ENCODE data around the gene PPFIBP1.
A peak's percentile ranks its signal among the peaks of the same experiment; 100 is the strongest.
"Not testable (repeated sequence)": the region's sequence is repeated elsewhere in the genome, so short reads cannot be mapped to it uniquely, and the experiment has no call there.

Gene PPFIBP1

DNA sequence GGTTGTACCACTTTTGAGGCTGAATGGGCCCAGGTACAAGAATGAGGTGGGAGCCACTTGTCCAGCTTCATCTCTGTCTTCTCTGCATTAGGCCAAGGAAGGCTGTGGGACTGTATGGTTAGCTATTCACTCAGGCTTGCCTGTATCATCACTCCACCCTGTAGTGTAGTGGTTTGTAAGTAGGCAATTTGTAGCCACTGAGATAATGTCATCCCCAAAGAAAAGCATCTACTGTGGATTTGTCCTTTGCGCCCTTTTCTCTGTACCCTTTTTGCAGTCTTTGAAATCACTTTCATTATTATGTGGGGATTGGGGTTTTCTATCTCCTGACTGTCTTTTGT, 57.3 kb downstream of the PPFIBP1 start:
- not testable (repeated sequence) for H3K14ac ChIP-seq (ENCODE audit: low read length in 2 of 2); H3K27me3 ChIP-seq (ENCODE audit: control insufficient read depth in 1 of 2, insufficient read depth in 1 of 2, low read length in 2 of 2); H3K9me3 ChIP-seq (ENCODE audit: control insufficient read depth, low read length); H3K4me2 ChIP-seq (ENCODE audit: low read length, poor library complexity, severe bottlenecking); DNase-seq; H2AFZ ChIP-seq (ENCODE audit: low read depth, low read length); H2BK15ac ChIP-seq (ENCODE audit: low read depth, poor library complexity, severe bottlenecking); H2AK5ac ChIP-seq (ENCODE audit: low read length, severe bottlenecking); H3K4ac ChIP-seq (ENCODE audit: low read depth in 1 of 2, low read length in 2 of 2); H3K4me1 ChIP-seq (ENCODE audit: control insufficient read depth, insufficient read depth, low read depth, low read length); H2BK120ac ChIP-seq (ENCODE audit: low read depth, low read length); H3K23ac ChIP-seq (ENCODE audit: low read length in 2 of 2); H3K4me3 ChIP-seq (ENCODE audit: insufficient read depth in 1 of 2, low read depth in 1 of 2, low read length in 2 of 2); H2BK5ac ChIP-seq (ENCODE audit: low read depth, low read length, poor library complexity, severe bottlenecking); H3K9ac ChIP-seq (ENCODE audit: low read length); H3K27ac ChIP-seq (ENCODE audit: low read length, poor library complexity, severe bottlenecking)
- H4K91ac ChIP-seq (ENCODE audit: low read length): peak overlapping the region; percentile 49
- peaks cover 8 to 69% of the 10 kb centered on the region in 2 experiments for H3K36me3 ChIP-seq (ENCODE audit: control insufficient read depth in 1 of 2, insufficient read depth in 2 of 2, low read depth in 1 of 2, low read length in 2 of 2)
- H3K79me1 ChIP-seq (replicated peaks; ENCODE audit: low read length, poor library complexity, severe bottlenecking): peaks cover 25% of the 10 kb centered on the region
- H4K8ac ChIP-seq (ENCODE audit: low read length): peak overlapping the region; percentile 56
- peak overlapping the region; percentile 18 to 41 for H3K18ac ChIP-seq (ENCODE audit: low read depth in 1 of 2, low read length in 2 of 2)
- no CpG with 5 or more reads among the region's 1 CpG for WGBS
- peak overlapping the region in 1 of 2 experiments; percentile 37 for H2BK12ac ChIP-seq (ENCODE audit: low read length in 2 of 2)

DNA sequence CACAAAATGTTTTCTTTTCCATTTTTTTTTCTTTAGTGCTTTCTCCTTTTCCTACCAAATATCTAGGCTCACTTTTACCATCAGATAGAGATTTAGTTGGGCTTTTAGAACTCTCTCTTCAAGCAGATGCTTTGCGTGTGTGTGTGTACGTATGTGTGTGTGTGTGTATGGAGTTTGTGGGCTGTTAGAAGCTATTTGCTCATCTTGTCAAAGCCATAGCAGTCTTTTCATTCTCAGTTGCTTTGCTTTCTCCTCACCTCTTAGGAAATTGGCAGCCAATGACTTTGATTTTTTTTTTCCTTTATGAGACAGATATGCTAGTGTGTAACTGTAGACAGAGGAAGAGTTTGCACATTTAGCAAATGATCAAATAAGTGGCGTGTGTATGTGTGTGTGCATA, 57.8 kb downstream of the PPFIBP1 start:
- not testable (repeated sequence) for H3K9me3 ChIP-seq (ENCODE audit: control insufficient read depth, low read length); H4K8ac ChIP-seq (ENCODE audit: low read length); H2BK12ac ChIP-seq (ENCODE audit: low read length in 2 of 2); H3K27me3 ChIP-seq (ENCODE audit: control insufficient read depth in 1 of 2, insufficient read depth in 1 of 2, low read length in 2 of 2); H2BK120ac ChIP-seq (ENCODE audit: low read depth, low read length); H2BK15ac ChIP-seq (ENCODE audit: low read depth, poor library complexity, severe bottlenecking); H4K91ac ChIP-seq (ENCODE audit: low read length); H3K18ac ChIP-seq (ENCODE audit: low read depth in 1 of 2, low read length in 2 of 2); H3K4me3 ChIP-seq (ENCODE audit: insufficient read depth in 1 of 2, low read depth in 1 of 2, low read length in 2 of 2); H3K4me2 ChIP-seq (ENCODE audit: low read length, poor library complexity, severe bottlenecking); H3K9ac ChIP-seq (ENCODE audit: low read length); H2AFZ ChIP-seq (ENCODE audit: low read depth, low read length); H2BK5ac ChIP-seq (ENCODE audit: low read depth, low read length, poor library complexity, severe bottlenecking); H3K27ac ChIP-seq (ENCODE audit: low read length, poor library complexity, severe bottlenecking); H3K4ac ChIP-seq (ENCODE audit: low read depth in 1 of 2, low read length in 2 of 2); H2AK5ac ChIP-seq (ENCODE audit: low read length, severe bottlenecking); H3K23ac ChIP-seq (ENCODE audit: low read length in 2 of 2); H3K14ac ChIP-seq (ENCODE audit: low read length in 2 of 2); H3K4me1 ChIP-seq (ENCODE audit: control insufficient read depth, insufficient read depth, low read depth, low read length)
- H3K79me1 ChIP-seq (replicated peaks; ENCODE audit: low read length, poor library complexity, severe bottlenecking): peaks cover 24% of the 10 kb centered on the region
- 100% methylated on average over 3 of the region's 3 CpGs for WGBS
- H3K36me3 ChIP-seq (ENCODE audit: control insufficient read depth in 1 of 2, insufficient read depth in 2 of 2, low read depth in 1 of 2, low read length in 2 of 2): peaks cover 8 to 64% of the 10 kb centered on the region in 2 experiments
- DNase-seq: peak; percentile 48

DNA sequence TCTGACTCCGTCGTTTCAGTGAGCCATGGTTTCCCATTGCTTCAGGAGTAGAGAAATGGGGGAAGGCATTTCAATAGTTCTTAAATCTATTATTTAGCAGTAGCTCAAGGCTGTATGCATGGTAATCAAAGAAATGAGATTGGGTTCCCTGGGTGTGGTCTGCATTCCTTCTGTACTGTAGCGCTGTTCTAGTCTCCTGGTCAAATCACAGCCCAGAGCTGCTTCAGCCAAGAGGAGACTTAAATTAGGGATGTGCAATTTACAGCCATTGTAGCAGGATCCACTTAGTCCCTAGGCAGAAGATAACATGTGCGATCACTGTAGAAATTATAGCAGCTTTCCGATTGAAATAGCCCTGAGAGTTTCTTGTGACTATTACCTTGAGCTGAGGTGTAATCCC, 58.4 kb downstream of the PPFIBP1 start:
- H3K27ac ChIP-seq (ENCODE audit: low read length, poor library complexity, severe bottlenecking); H3K18ac ChIP-seq (ENCODE audit: low read depth in 1 of 2, low read length in 2 of 2); H4K91ac ChIP-seq (ENCODE audit: low read length); DNase-seq; H3K4ac ChIP-seq (ENCODE audit: low read depth in 1 of 2, low read length in 2 of 2); H4K8ac ChIP-seq (ENCODE audit: low read length); H3K23ac ChIP-seq (ENCODE audit: low read length in 2 of 2); H3K14ac ChIP-seq (ENCODE audit: low read length in 2 of 2); H2BK5ac ChIP-seq (ENCODE audit: low read depth, low read length, poor library complexity, severe bottlenecking); H3K27me3 ChIP-seq (ENCODE audit: control insufficient read depth in 1 of 2, insufficient read depth in 1 of 2, low read length in 2 of 2); H3K9me3 ChIP-seq (ENCODE audit: control insufficient read depth, low read length); H3K4me2 ChIP-seq (ENCODE audit: low read length, poor library complexity, severe bottlenecking); H2AFZ ChIP-seq (ENCODE audit: low read depth, low read length); H2BK12ac ChIP-seq (ENCODE audit: low read length in 2 of 2); H2BK15ac ChIP-seq (ENCODE audit: low read depth, poor library complexity, severe bottlenecking); H2AK5ac ChIP-seq (ENCODE audit: low read length, severe bottlenecking); H2BK120ac ChIP-seq (ENCODE audit: low read depth, low read length); H3K4me1 ChIP-seq (ENCODE audit: control insufficient read depth, insufficient read depth, low read depth, low read length): not testable (repeated sequence)
- peak overlapping the region in 1 of 2 experiments; percentile 14 for H3K4me3 ChIP-seq (ENCODE audit: insufficient read depth in 1 of 2, low read depth in 1 of 2, low read length in 2 of 2)
- 97% methylated on average over 3 of the region's 5 CpGs for WGBS
- peaks cover 24% of the 10 kb centered on the region for H3K79me1 ChIP-seq (replicated peaks; ENCODE audit: low read length, poor library complexity, severe bottlenecking)
- peaks cover 8 to 62% of the 10 kb centered on the region in 2 experiments for H3K36me3 ChIP-seq (ENCODE audit: control insufficient read depth in 1 of 2, insufficient read depth in 2 of 2, low read depth in 1 of 2, low read length in 2 of 2)
- H3K9ac ChIP-seq (ENCODE audit: low read length): peak overlapping the region; percentile 63

DNA sequence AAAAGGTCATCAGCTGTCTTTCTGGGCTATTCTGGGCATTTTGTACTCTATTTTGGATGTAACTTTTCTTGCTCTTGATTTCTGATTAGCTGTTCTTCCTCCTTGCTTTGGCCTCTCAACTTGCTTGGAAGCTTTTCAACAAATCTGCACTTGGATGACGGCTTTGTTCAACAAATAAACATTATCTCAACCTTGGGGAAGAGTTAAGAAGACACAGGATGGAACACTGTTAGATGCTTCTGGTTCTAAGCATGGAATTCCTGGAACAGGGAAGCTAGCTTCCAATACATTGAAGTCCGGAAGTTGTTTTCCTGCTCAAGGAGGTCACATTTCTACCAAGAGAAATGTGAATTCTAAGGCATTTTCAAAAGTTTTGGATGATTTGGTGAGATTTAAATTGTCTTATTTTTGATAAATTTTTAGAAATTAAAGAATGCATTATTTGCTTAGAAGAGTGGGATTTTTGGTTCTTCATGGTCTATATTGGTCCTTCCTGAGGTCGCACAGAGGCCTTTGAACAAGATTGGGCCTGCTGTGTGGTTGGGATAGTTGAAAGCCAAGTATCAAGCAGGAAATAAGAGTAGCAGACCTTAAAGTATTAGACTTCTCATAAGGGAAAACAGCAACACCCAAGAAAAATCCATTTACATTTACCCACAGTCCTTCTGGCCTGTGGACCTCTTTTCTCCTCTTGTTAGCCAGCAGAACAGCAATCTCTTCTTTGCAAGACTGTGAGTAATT, 59.2 kb downstream of the PPFIBP1 start:
- H2AK5ac ChIP-seq (ENCODE audit: low read length, severe bottlenecking): no peak overlapping the region
- H3K4ac ChIP-seq (ENCODE audit: low read depth in 1 of 2, low read length in 2 of 2): peak overlapping the region in 1 of 2 experiments; percentile 47
- peak; percentile 56 for DNase-seq
- H2BK15ac ChIP-seq (ENCODE audit: low read depth, poor library complexity, severe bottlenecking): no peak overlapping the region
- H3K18ac ChIP-seq (ENCODE audit: low read depth in 1 of 2, low read length in 2 of 2): peak overlapping the region in 1 of 2 experiments; percentile 48
- no peak overlapping the region for H3K23ac ChIP-seq (ENCODE audit: low read length in 2 of 2)
- H3K4me2 ChIP-seq (ENCODE audit: low read length, poor library complexity, severe bottlenecking): no peak overlapping the region
- peak overlapping the region in 1 of 2 experiments; percentile 14 for H3K4me3 ChIP-seq (ENCODE audit: insufficient read depth in 1 of 2, low read depth in 1 of 2, low read length in 2 of 2)
- H3K9me3 ChIP-seq (ENCODE audit: control insufficient read depth, low read length): no peaks in the 10 kb centered on the region
- H3K36me3 ChIP-seq (ENCODE audit: control insufficient read depth in 1 of 2, insufficient read depth in 2 of 2, low read depth in 1 of 2, low read length in 2 of 2): peaks cover 8 to 56% of the 10 kb centered on the region in 2 experiments
- no peak overlapping the region for H2BK120ac ChIP-seq (ENCODE audit: low read depth, low read length)
- H3K79me1 ChIP-seq (replicated peaks; ENCODE audit: low read length, poor library complexity, severe bottlenecking): peaks cover 24% of the 10 kb centered on the region
- no peak overlapping the region for H3K27ac ChIP-seq (ENCODE audit: low read length, poor library complexity, severe bottlenecking)
- no peak overlapping the region for H2AFZ ChIP-seq (ENCODE audit: low read depth, low read length)
- WGBS: 87% methylated on average over 2 of the region's 3 CpGs
- no peak overlapping the region for H2BK5ac ChIP-seq (ENCODE audit: low read depth, low read length, poor library complexity, severe bottlenecking)
- H3K14ac ChIP-seq (ENCODE audit: low read length in 2 of 2): no peak overlapping the region
- H3K27me3 ChIP-seq (ENCODE audit: control insufficient read depth in 1 of 2, insufficient read depth in 1 of 2, low read length in 2 of 2): no peaks in the 10 kb centered on the region
- peak overlapping the region; percentile 23 for H4K8ac ChIP-seq (ENCODE audit: low read length)
- H3K4me1 ChIP-seq (ENCODE audit: control insufficient read depth, insufficient read depth, low read depth, low read length): peaks cover 6% of the 10 kb centered on the region
- no peak overlapping the region for H2BK12ac ChIP-seq (ENCODE audit: low read length in 2 of 2)
- no peak overlapping the region for H4K91ac ChIP-seq (ENCODE audit: low read length)
- H3K9ac ChIP-seq (ENCODE audit: low read length): peak overlapping the region; percentile 63
